ENCODE measurements around the gene KRTAP5-2.

DNA sequence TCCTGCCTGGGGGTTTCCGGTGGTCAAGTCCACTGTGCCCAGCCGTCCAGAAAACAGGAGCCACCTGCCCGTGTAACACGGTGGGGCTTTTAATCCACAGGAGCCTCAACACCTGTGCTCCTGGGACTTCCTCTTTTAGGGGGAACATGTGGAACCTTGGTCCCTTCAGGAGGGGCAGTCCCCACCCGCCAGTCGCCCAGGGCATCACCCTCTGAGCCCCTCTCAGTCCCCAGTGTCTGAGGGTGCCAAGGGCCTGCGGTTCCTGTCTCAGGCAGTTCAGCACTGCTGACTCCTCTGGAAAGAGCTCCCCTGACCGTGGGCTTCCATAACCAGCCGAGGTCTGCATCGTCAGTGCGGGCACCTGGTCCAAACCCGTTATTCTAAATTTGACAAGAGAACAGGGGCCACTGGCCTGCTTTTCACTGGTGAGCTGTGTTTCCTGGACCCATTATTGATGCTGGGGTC is 47.3 kb upstream of the KRTAP5-2 start:
- no peak for TF ChIP-seq YY1 (IDR thresholded peaks at IDR 0.05; ENCODE audit: insufficient read depth, insufficient read length)
- TF ChIP-seq ZNF274 (IDR thresholded peaks at IDR 0.05; ENCODE audit: low read depth, low read length): no peak

Measured in NT2/D1 (cell line).